Esophagus mucosa (tissue), 1 donor: ENCODE measurements around the gene ANKRD53. TPM values are rescaled to one million over a fixed set of nuclear protein-coding genes. Genes with fewer than 3 reads are reported as not detected.

ENCODE experiments used
- ATAC-seq: fragments of 200-7000 bp; cut with Tn5 transposase; one replicate; pipeline ENCODE4 v1.9.1; 2020
- total RNA-seq: library from RNA; stranded (reverse); gene quantifications from one replicate; pipeline ENCODE4 v1.2.4, GENCODE V29; 2023
- donor health status: DM: yes; HTN: yes; CAD: no.

The ANKRD53 gene
- total RNA-seq, 1 donor from 2014 or later, result 0.40 TPM

GRCh38 chr2:70965506-70965905 is 12.9 kb upstream of the ANKRD53 start:
- no peak for ATAC-seq

- ATAC-seq, result no peak
These were observed 11.7 kb upstream of the ANKRD53 start for GRCh38 chr2:70966681-70967080.

GRCh38 chr2:70967189-70967588 is 11.2 kb upstream of the ANKRD53 start:
- no peak for ATAC-seq

DNA sequence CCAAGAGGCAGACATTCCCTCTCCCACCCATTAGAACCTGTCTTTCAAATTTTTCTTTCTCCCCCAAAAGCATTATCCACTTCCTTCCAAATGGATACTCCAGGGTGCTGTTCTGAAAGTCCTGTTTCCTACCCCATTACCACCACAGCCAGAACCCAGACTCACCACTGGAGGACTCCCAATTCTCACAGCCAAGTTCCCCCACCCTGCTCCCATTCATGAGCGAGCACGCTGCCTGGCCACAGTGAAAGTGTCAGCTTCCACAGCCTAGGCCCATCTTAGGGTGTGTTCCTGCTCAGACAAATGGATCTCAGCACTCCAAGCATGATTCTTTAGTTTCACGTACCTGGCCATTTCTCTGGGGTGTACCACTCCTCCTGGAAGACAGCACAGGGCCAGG is 3.8 kb upstream of the ANKRD53 start:
- no peak for ATAC-seq

DNA sequence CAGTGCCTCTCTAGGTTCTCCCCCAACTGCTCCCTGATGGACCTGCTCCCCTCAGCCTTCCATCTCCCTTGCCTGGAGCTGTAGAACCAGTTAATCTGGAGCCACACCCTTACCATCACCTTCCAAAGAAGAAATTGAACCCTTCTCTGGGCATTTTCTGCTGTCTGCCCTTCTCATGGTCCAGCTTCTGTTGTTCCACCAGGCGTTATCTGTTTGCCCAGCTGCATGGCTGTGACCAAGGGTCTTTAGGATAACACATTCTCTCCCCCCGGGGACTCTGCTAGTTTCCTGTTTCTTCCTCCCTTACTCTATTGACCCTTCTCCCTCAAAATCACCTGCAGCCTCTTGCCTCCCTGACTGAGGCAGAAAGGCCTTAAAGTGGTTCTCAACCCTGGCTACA is 3.2 kb upstream of the ANKRD53 start:
- ATAC-seq, result no peak

DNA sequence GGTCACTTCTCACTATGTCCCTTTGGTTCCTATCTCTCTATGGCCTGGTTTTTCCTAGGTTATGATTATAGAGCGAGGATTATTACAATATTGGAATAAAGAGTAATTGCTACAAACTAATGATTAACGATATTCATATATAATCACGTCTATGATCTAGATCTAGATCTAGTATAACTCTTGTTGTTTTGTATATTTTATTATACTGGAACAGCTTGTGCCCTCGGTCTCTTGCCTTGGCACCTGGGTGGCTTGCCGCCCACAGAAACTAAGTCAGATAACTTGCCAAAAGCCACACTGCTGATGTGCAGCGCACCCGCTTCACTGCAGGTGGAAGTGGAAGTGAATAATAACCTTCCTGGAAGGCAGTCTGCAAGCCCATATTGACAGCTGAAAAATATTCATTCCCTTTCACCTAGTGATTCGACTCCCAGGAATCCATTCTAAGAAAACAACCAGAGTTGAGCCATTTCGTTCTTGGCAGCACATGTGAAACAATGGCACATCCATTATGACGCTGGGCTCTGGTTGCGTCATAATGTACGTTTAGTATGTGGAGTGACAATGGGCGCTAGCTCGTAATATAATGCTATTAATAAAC is 725 bp upstream of the ANKRD53 start:
- peak; percentile 67 for ATAC-seq

DNA sequence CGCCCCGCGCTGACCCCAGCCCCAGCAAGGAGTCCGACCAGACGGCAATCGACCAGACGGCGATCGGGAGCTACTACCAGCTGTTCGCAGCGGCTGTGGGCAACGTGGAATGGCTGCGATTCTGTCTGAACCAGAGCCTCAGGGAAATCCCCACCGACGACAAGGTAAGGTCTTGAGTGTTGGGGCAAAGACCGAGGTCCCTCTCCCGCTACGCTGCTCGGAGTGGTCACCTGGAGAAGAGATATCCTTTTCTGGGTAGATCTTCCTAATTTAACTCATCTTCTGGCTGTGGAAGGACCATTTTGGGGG is 704 bp downstream of the ANKRD53 start:
- no peak for ATAC-seq

- ATAC-seq, result no peak
These were observed 1.2 kb downstream of the ANKRD53 start for GRCh38 chr2:70979626-70980025.

- no peak for ATAC-seq
These were observed 3.0 kb downstream of the ANKRD53 start for GRCh38 chr2:70981421-70981820.

DNA sequence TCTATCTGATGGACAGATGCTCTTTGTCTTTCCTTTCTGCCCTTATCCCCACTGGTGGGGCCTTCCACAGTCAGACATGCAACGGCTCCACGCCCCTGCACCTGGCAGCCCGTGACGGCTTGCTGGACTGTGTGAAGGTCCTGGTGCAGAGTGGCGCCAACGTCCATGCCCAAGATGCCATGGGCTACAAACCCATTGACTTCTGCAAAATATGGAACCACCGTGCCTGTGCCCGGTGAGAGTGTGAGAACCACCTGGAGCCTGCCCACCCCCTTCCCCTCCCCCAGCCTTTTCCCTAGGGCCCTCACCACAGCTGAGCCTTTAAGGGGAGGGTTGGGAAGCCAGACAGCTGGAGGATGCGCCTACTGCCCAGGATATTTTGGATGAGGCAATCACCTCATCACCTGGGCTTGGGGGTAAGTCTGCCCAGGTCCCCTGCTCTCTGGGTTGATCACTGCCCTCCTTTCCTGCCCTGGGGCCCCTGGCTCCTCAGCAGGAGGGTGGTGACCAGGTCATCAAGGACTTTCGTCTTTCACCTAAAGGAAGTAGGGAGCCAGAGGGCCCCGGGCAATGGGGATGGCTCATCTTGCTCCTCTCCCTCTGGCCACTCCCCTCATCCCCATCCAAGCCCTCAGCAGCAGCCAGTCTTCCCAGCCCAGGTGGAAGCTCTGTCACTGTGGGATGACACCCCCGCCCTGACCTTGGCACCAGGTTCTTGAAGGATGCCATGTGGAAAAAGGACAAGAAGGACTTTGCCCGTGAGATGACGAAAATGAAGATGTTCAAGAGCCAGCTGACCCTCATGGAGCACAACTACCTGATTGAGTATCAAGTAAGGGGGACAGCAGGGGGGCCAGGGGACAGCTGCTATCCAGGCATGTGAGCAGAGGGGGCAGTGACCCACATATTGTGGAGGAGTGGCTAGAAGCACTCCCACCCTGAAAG is 3.7 kb downstream of the ANKRD53 start:
- no peak for ATAC-seq

DNA sequence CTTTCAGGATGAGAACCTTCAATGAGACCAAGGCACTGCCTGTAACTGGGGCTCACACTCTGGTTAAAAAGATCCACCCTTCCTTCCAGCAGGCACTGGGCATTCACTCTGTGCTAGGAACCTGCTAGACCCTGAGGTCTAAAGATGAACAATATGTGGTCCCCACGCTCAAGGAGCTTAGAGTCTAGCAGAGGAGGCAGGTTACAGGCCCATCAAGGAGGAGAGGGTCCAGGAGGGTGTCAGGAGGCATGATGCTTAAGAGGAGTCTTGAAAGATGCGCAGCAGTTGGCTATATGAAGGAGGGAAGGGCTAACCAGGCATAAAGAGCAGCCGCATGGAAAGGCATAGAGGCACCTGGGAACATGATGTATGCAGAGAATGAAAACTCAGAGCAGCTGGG is 4.5 kb downstream of the ANKRD53 start:
- no peak for ATAC-seq

DNA sequence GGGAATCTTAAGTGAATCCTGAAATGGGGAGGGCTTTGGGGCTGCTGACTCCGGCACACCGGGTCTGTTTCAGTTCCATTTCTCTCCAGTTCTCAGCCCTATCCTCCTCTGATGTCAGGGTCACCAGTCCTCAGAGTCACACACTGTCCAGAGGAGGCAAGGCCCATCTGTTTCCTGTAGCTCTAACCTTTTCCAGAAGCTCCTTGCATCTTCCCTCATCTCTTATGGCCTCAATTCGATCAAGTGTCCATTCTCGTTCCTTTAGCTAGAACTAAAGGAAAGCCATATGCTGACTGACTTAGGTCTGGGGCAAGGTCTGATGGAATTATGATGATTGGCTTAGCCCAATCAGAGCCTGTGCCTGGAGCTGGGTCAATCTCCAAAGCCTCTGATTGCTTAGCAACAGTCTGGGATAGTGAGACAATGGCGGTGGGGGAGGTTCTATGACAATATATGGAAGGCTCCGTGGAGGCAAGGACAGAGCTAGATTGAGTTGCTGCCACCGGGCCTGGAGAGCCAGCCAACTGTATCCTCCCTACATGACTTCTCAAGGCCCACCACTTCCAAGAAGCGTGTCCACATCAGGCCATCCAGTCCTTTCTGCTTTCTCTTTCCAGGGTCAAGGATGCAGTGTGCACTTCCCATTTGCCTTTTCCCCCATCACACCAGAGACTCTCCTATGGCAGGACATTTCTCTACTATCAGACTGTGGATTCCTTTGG is 5.2 kb downstream of the ANKRD53 start:
- no peak for ATAC-seq

- no peak for ATAC-seq
These were observed 5.8 kb downstream of the ANKRD53 start for GRCh38 chr2:70984228-70984575.

DNA sequence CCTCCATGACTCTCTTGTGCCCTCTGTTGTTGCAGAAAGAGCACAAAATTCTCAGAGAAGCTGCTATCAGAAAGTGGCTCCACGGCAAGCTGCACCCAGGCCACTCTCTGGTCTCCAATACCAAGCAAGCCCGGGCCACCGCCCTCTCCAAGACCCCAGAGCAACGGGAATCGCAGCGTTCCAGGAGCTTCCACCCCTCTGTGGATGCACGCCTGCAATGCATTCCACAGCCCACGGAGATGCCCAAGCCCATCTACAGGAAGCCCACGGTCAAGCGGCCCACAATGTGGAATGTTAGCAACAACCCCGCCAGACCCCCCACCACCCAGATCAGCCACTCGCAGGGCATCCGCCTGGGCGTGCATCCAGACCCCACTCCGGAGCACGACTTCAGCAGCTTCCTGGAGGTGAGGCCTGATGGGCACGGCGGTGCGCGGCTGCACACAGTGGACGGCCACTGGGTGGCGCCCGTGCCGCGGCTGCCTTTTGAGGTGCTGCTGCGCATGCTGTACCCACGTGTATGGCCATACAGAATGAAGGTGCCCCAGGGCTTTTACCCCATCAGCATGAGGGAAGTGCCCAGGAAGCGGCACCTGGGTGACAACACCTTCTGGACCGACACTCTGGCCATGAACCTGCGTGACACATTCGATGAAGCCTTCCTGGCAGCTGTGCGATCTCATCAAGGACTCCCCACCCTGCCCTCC is 6.3 kb downstream of the ANKRD53 start:
- peak; percentile 79 for ATAC-seq

- ATAC-seq, result no peak
These were observed 6.9 kb downstream of the ANKRD53 start for GRCh38 chr2:70985283-70985688.

DNA sequence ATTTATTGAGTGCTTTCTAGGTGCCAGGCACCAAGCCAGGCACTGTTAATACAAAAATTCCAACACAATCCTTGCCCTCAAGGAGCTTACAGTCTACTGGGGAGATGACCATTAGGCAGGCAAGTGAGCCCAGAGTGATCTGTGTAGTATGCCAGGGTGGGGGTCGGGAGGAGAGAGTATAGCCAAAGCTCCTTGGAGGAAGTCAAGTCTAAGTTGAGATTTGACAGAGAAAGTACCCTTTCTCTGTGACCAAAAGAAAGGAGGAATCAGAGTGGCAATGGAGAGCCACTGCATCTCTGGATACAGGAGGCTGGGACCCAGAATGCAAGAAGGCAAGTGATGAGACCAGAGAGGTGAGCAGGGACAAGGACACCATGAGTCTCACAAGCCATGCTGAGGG is 7.5 kb downstream of the ANKRD53 start:
- no peak for ATAC-seq

- ATAC-seq, result no peak
These were observed 8.2 kb downstream of the ANKRD53 start for GRCh38 chr2:70986499-70987189.

DNA sequence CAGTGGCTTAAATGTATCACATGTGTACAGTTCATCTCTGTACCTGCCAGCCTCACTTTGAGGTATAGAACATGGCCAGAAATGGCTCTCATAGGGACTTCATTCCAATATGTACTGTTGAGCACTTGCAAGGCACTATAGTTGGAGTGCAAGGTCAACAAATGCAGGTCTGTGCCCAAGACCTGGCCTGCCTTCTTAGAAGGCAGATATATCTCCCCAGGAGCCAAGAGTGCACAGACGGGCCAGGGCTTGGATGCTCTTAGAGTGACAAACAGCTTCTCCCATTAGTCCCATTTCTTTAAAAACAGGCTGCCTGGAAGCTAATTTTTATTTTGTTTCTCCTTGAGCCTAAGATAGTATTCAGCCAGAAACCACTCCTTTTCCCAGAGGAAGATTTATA is 9.0 kb downstream of the ANKRD53 start:
- ATAC-seq, result no peak

GRCh38 chr2:70988151-70988550 is 9.7 kb downstream of the ANKRD53 start:
- ATAC-seq, result no peak

- no peak for ATAC-seq
These were observed 10.6 kb downstream of the ANKRD53 start for GRCh38 chr2:70988726-70989648.

- no peak for ATAC-seq
These were observed 11.8 kb downstream of the ANKRD53 start for GRCh38 chr2:70990216-70990615.
